Epithelial cell of esophagus (primary cell): ENCODE measurements around the gene TEX264.

Experiments used
- DNase-seq: peaks from one replicate; pipeline ENCODE4 v3.0.0; 2010; ENCODE audit warnings: low read depth
- H3K4me3 ChIP-seq: 2 replicates; pipeline ENCODE4 v1.5.1; 2011; ENCODE audit warnings: mild to moderate bottlenecking, low read length, control low read depth
- CTCF ChIP-seq: IDR thresholded peaks from 2 replicates; pipeline ENCODE4 v1.5.1; 2011; ENCODE audit warnings: low read depth, mild to moderate bottlenecking, low read length, control low read depth, inconsistent platforms; ENCODE audit not compliant: insufficient read depth; ENCODE audit errors: missing control alignments

The TEX264 gene

GRCh38 chr3:51715977-51716294, 44.9 kb downstream of the TEX264 start:
- no peak for DNase-seq
- no peak overlapping the region for H3K4me3 ChIP-seq
- no peak for TF ChIP-seq CTCF

- no peak for DNase-seq
- no peak overlapping the region for H3K4me3 ChIP-seq
- TF ChIP-seq CTCF: no peak
Observed at GRCh38 chr3:51716805-51717204, 45.8 kb downstream of the TEX264 start.

GRCh38 chr3:51717446-51717845, 46.4 kb downstream of the TEX264 start:
- H3K4me3 ChIP-seq: no peak overlapping the region
- no peak for TF ChIP-seq CTCF
- DNase-seq: no peak

- TF ChIP-seq CTCF: no peak
- H3K4me3 ChIP-seq: no peak overlapping the region
Observed at GRCh38 chr3:51717947-51718346, 46.9 kb downstream of the TEX264 start.

GRCh38 chr3:51718547-51719409, 47.7 kb downstream of the TEX264 start:
- peak; percentile 61 for TF ChIP-seq CTCF
- peak; percentile 69 for DNase-seq
- H3K4me3 ChIP-seq: no peak overlapping the region

More at GRCh38 chr3:51717947-51718346, 46.9 kb downstream of the TEX264 start:
- no peak for DNase-seq

GRCh38 chr3:51719410-51720025, 48.5 kb downstream of the TEX264 start:
- TF ChIP-seq CTCF: no peak
- no peak for DNase-seq

More at GRCh38 chr3:51719410-51720025, 48.5 kb downstream of the TEX264 start:
- no peak overlapping the region for H3K4me3 ChIP-seq
